ENCODE data around the gene DCUN1D2. TPM values are rescaled to one million over a fixed set of nuclear protein-coding genes. Genes with fewer than 3 reads are reported as not detected.
"Not testable (repeated sequence)": the region's sequence is repeated elsewhere in the genome, so short reads cannot be mapped to it uniquely, and the experiment has no call there.

Gene DCUN1D2
- total RNA-seq, 1 donor from 2014 or later: 16.0 TPM

- no peak for DNase-seq (ENCODE audit: low spot score)
These were observed 689 bp downstream of the DCUN1D2 start for GRCh38 chr13:113489549-113490495.

GRCh38 chr13:113489171-113489548 lies 1.4 kb downstream of the DCUN1D2 start:
- DNase-seq (ENCODE audit: low spot score): no peak

GRCh38 chr13:113488283-113488682 lies 2.2 kb downstream of the DCUN1D2 start:
- no peak for DNase-seq (ENCODE audit: low spot score)

GRCh38 chr13:113486698-113487097 lies 3.8 kb downstream of the DCUN1D2 start:
- no peak for DNase-seq (ENCODE audit: low spot score)

GRCh38 chr13:113485545-113485944 lies 5.0 kb downstream of the DCUN1D2 start:
- no peak for DNase-seq (ENCODE audit: low spot score)

GRCh38 chr13:113483504-113484293 lies 6.8 kb downstream of the DCUN1D2 start:
- DNase-seq (ENCODE audit: low spot score): no peak

- DNase-seq (ENCODE audit: low spot score): no peak
These were observed 7.4 kb downstream of the DCUN1D2 start for GRCh38 chr13:113483081-113483480.

- no peak for DNase-seq (ENCODE audit: low spot score)
These were observed 11.3 kb downstream of the DCUN1D2 start for GRCh38 chr13:113479179-113479578.

- DNase-seq (ENCODE audit: low spot score): no peak
These were observed 12.8 kb downstream of the DCUN1D2 start for GRCh38 chr13:113477724-113478123.

GRCh38 chr13:113476811-113477210 lies 13.7 kb downstream of the DCUN1D2 start:
- DNase-seq (ENCODE audit: low spot score): no peak

GRCh38 chr13:113475911-113476310 lies 14.6 kb downstream of the DCUN1D2 start:
- no peak for DNase-seq (ENCODE audit: low spot score)

- no peak for DNase-seq (ENCODE audit: low spot score)
These were observed 15.2 kb downstream of the DCUN1D2 start for GRCh38 chr13:113475280-113475679.

GRCh38 chr13:113474179-113474578 lies 16.3 kb downstream of the DCUN1D2 start:
- DNase-seq (ENCODE audit: low spot score): no peak

- no peak for DNase-seq (ENCODE audit: low spot score)
These were observed 18.0 kb downstream of the DCUN1D2 start for GRCh38 chr13:113472355-113473025.

GRCh38 chr13:113471844-113472243 lies 18.7 kb downstream of the DCUN1D2 start:
- no peak for DNase-seq (ENCODE audit: low spot score)

GRCh38 chr13:113470635-113471163 lies 19.8 kb downstream of the DCUN1D2 start:
- not testable (repeated sequence) for DNase-seq (ENCODE audit: low spot score)

- no peak for DNase-seq (ENCODE audit: low spot score)
These were observed 20.4 kb downstream of the DCUN1D2 start for GRCh38 chr13:113470073-113470472.

- DNase-seq (ENCODE audit: low spot score): no peak
These were observed 20.9 kb downstream of the DCUN1D2 start for GRCh38 chr13:113469582-113469981.

- no peak for DNase-seq (ENCODE audit: low spot score)
These were observed 21.9 kb downstream of the DCUN1D2 start for GRCh38 chr13:113468472-113469201.

- DNase-seq (ENCODE audit: low spot score): no peak
These were observed 22.5 kb downstream of the DCUN1D2 start for GRCh38 chr13:113468029-113468428.

- DNase-seq (ENCODE audit: low spot score): no peak
These were observed 24.1 kb downstream of the DCUN1D2 start for GRCh38 chr13:113466383-113466782.

All from mucosa of gallbladder (tissue), 1 donor.